Measurements from ENCODE around the gene GNB1L. TPM values are rescaled to one million over a fixed set of nuclear protein-coding genes. Genes with fewer than 3 reads are reported as not detected.
"Not testable (repeated sequence)": the region's sequence is repeated elsewhere in the genome, so short reads cannot be mapped to it uniquely, and the experiment has no call there.

GNB1L gene
- total RNA-seq, 1 donor from 2014 or later, result 13.8 TPM

- DNase-seq (ENCODE audit: low read depth, low spot score), result no peak
- Mint-ChIP-seq H3K4me1 (no peaks in the 10 kb centered on the region), H3K9me3 (no peaks in the 10 kb centered on the region), H3K4me3 (no peak overlapping the region), H3K27me3 (ENCODE audit: low read depth) (no peaks in the 10 kb centered on the region), H3K36me3 (ENCODE audit: low read depth) (no peaks in the 10 kb centered on the region), H3K27ac (ENCODE audit: unreplicated experiment) (no peak overlapping the region)
- TF ChIP-seq CTCF (conservative IDR thresholded peaks at IDR 0.05), result no peak
Observed at GRCh38 chr22:19832476-19833108, 22.1 kb downstream of the GNB1L start.

- not testable (repeated sequence) for H3K9me3 Mint-ChIP-seq; H3K36me3 Mint-ChIP-seq (ENCODE audit: low read depth); H3K27me3 Mint-ChIP-seq (ENCODE audit: low read depth); DNase-seq (ENCODE audit: low read depth, low spot score); H3K4me3 Mint-ChIP-seq; H3K27ac Mint-ChIP-seq (ENCODE audit: unreplicated experiment); H3K4me1 Mint-ChIP-seq
Observed at GRCh38 chr22:19831979-19832378, 22.7 kb downstream of the GNB1L start.

- Mint-ChIP-seq H3K4me1 (no peaks in the 10 kb centered on the region), H3K9me3 (no peaks in the 10 kb centered on the region), H3K4me3 (no peak overlapping the region), H3K27me3 (ENCODE audit: low read depth) (no peaks in the 10 kb centered on the region), H3K27ac (ENCODE audit: unreplicated experiment) (no peak overlapping the region), H3K36me3 (ENCODE audit: low read depth) (no peaks in the 10 kb centered on the region)
- no peak for TF ChIP-seq CTCF (conservative IDR thresholded peaks at IDR 0.05)
- no peak for DNase-seq (ENCODE audit: low read depth, low spot score)
Observed at GRCh38 chr22:19831016-19831415, 23.7 kb downstream of the GNB1L start.

GRCh38 chr22:19828035-19828401 lies 26.7 kb downstream of the GNB1L start:
- H3K4me1 Mint-ChIP-seq, result peaks cover 4% of the 10 kb centered on the region
- TF ChIP-seq CTCF (conservative IDR thresholded peaks at IDR 0.05), result no peak
- no peaks in the 10 kb centered on the region for H3K36me3 Mint-ChIP-seq (ENCODE audit: low read depth)
- DNase-seq (ENCODE audit: low read depth, low spot score), result no peak
- H3K4me3 Mint-ChIP-seq, result no peak overlapping the region
- H3K27me3 Mint-ChIP-seq (ENCODE audit: low read depth), result no peaks in the 10 kb centered on the region
- no peak overlapping the region for H3K27ac Mint-ChIP-seq (ENCODE audit: unreplicated experiment)
- H3K9me3 Mint-ChIP-seq, result no peaks in the 10 kb centered on the region

GRCh38 chr22:19827341-19828034 lies 27.2 kb downstream of the GNB1L start:
- no peak for TF ChIP-seq CTCF (conservative IDR thresholded peaks at IDR 0.05)
- Mint-ChIP-seq H3K27ac (ENCODE audit: unreplicated experiment) (no peak overlapping the region), H3K27me3 (ENCODE audit: low read depth) (no peaks in the 10 kb centered on the region), H3K4me1 (peaks cover 4% of the 10 kb centered on the region), H3K9me3 (no peaks in the 10 kb centered on the region), H3K4me3 (no peak overlapping the region), H3K36me3 (ENCODE audit: low read depth) (no peaks in the 10 kb centered on the region)
- no peak for DNase-seq (ENCODE audit: low read depth, low spot score)

GRCh38 chr22:19826619-19826950 lies 28.1 kb downstream of the GNB1L start:
- no peak overlapping the region for H3K4me3 Mint-ChIP-seq
- no peak for DNase-seq (ENCODE audit: low read depth, low spot score)
- H3K36me3 Mint-ChIP-seq (ENCODE audit: low read depth), result no peaks in the 10 kb centered on the region
- H3K27ac Mint-ChIP-seq (ENCODE audit: unreplicated experiment), result peak overlapping the region; percentile 53
- H3K4me1 Mint-ChIP-seq, result peaks cover 4% of the 10 kb centered on the region
- no peak for TF ChIP-seq CTCF (conservative IDR thresholded peaks at IDR 0.05)
- H3K9me3 Mint-ChIP-seq, result no peaks in the 10 kb centered on the region
- no peaks in the 10 kb centered on the region for H3K27me3 Mint-ChIP-seq (ENCODE audit: low read depth)

Data from neural crest cell (in vitro differentiated cells).